Suprapubic skin (tissue), 3 donors: Measurements from ENCODE around the gene DNMBP.
"Not testable (repeated sequence)": the region's sequence is repeated elsewhere in the genome, so short reads cannot be mapped to it uniquely, and the experiment has no call there.

Experiments used
- CTCF ChIP-seq, 2 donors: fragments of 200-600 bp in 1 of 2; fragments of 450-650 bp in 1 of 2; sonication (generic) in 1 of 2; IDR thresholded peaks; one replicate each; pipeline ENCODE4 v1.5.1; 2016 to 2019; ENCODE audit warnings: antibody characterized with exemption in 2 of 2, mild to moderate bottlenecking in 1 of 2, moderate library complexity in 1 of 2
- POLR2AphosphoS5 ChIP-seq, 3 donors: sonication (generic); formaldehyde crosslinking; IDR thresholded peaks; one replicate each; pipeline ENCODE4 v1.6.1; 2017; ENCODE audit warnings: antibody characterized with exemption in 3 of 3

- not testable (repeated sequence) for TF ChIP-seq CTCF, POLR2AphosphoS5 (IDR thresholded peaks at IDR 0.05)
Observed at GRCh38 chr10:99863535-99864240, 146.1 kb downstream of the DNMBP start.
